WTC11 (cell line): Measurements from ENCODE around the gene NAPB. TPM values are rescaled to one million over a fixed set of nuclear protein-coding genes. Genes with fewer than 3 reads are reported as not detected.

Experiments used
- ATAC-seq: fragments of 200-7000 bp; cut with Tn5 transposase; 2 replicates; pipeline ENCODE4 v1.10.0; 2021; ENCODE audit warnings: mild to moderate bottlenecking, moderate library complexity
- CTCF ChIA-PET: fragments of 300-600 bp; sonication (Branson Sonifier 250); formaldehyde crosslinking; loops from one replicate; lab custom pipeline; 2021; ENCODE audit warnings: antibody characterized with exemption; lab: Charles Lee
- POLR2A ChIA-PET: fragments of 350-600 bp; sonication (Branson Sonifier 250); formaldehyde crosslinking; loops from one replicate; lab custom pipeline; 2021; ENCODE audit warnings: antibody characterized with exemption; lab: Charles Lee
- DNase-seq: peaks from one replicate; pipeline ENCODE4 v3.0.0; 2021; ENCODE audit warnings: low spot score
- H3K27ac Mint-ChIP-seq: 2 replicates; pipeline ENCODE4 v1.8.0; 2021; ENCODE audit warnings: mixed read lengths
- H3K27me3 Mint-ChIP-seq: 2 replicates; pipeline ENCODE4 v1.8.0; 2021; ENCODE audit warnings: low read depth, mild to moderate bottlenecking, moderate library complexity, mixed read lengths
- H3K36me3 Mint-ChIP-seq: 2 replicates; pipeline ENCODE4 v1.8.0; 2021; ENCODE audit warnings: mixed read lengths
- H3K4me1 Mint-ChIP-seq: 2 replicates; pipeline ENCODE4 v1.8.0; 2022; ENCODE audit warnings: mixed read lengths
- H3K4me3 Mint-ChIP-seq: 2 replicates; pipeline ENCODE4 v1.8.0; 2021; ENCODE audit warnings: mild to moderate bottlenecking, moderate library complexity, mixed read lengths
- H3K9me3 Mint-ChIP-seq: 2 replicates; pipeline ENCODE4 v1.8.0; 2021; ENCODE audit warnings: mixed read lengths
- ARID4B ChIP-seq: sonication (generic); formaldehyde crosslinking; IDR thresholded peaks from 2 replicates; pipeline ENCODE4 v1.8.0; 2023; ENCODE audit warnings: missing genetic modification reagents, mild to moderate bottlenecking, borderline replicate concordance
- ATF6 ChIP-seq: sonication (generic); formaldehyde crosslinking; IDR thresholded peaks from 2 replicates; pipeline ENCODE4 v1.8.1; 2023; ENCODE audit warnings: mild to moderate bottlenecking, missing genetic modification reagents
- EMX1 ChIP-seq: fragments of 250-450 bp; sonication (Bioruptor Pico); IDR thresholded peaks from 2 replicates; pipeline ENCODE4 v1.8.0; 2021; ENCODE audit warnings: mild to moderate bottlenecking
- ETV6 ChIP-seq: sonication (generic); formaldehyde crosslinking; IDR thresholded peaks from 2 replicates; pipeline ENCODE4 v1.8.1; 2022; ENCODE audit warnings: mild to moderate bottlenecking, missing genetic modification reagents
- FOXJ3 ChIP-seq: sonication (generic); formaldehyde crosslinking; IDR thresholded peaks from 2 replicates; pipeline ENCODE4 v1.9.0; 2021; ENCODE audit warnings: missing genetic modification reagents, mild to moderate bottlenecking, borderline replicate concordance
- FOXP1 ChIP-seq: sonication (generic); formaldehyde crosslinking; IDR thresholded peaks from 2 replicates; pipeline ENCODE4 v1.8.0; 2022; ENCODE audit warnings: missing genetic modification reagents, mild to moderate bottlenecking, moderate library complexity, borderline replicate concordance
- GABPB1 ChIP-seq: sonication (generic); formaldehyde crosslinking; IDR thresholded peaks from 2 replicates; pipeline ENCODE4 v1.8.1; 2023; ENCODE audit warnings: mild to moderate bottlenecking, missing genetic modification reagents
- JUN ChIP-seq: sonication (generic); formaldehyde crosslinking; IDR thresholded peaks from 2 replicates; pipeline ENCODE4 v1.8.0; 2023; ENCODE audit warnings: mild to moderate bottlenecking, missing genetic modification reagents
- MYBL2 ChIP-seq: sonication (generic); formaldehyde crosslinking; IDR thresholded peaks from 2 replicates; pipeline ENCODE4 v1.8.1; 2023; ENCODE audit warnings: mild to moderate bottlenecking, moderate library complexity, missing genetic modification reagents
- NFATC4 ChIP-seq: fragments of 250-450 bp; sonication (Bioruptor Pico); IDR thresholded peaks from 2 replicates; pipeline ENCODE4 v1.9.0; 2021; ENCODE audit warnings: mild to moderate bottlenecking
- NFE2L1 ChIP-seq: sonication (generic); formaldehyde crosslinking; IDR thresholded peaks from 2 replicates; pipeline ENCODE4 v1.8.1; 2023; ENCODE audit warnings: missing genetic modification reagents
- SOX15 ChIP-seq: fragments of 250-450 bp; sonication (Bioruptor Pico); IDR thresholded peaks from 2 replicates; pipeline ENCODE4 v1.9.0; 2021; ENCODE audit warnings: mild to moderate bottlenecking
- STAT6 ChIP-seq: sonication (generic); formaldehyde crosslinking; conservative IDR thresholded peaks from 2 replicates; pipeline ENCODE4 v1.8.1; 2023; ENCODE audit warnings: mild to moderate bottlenecking, low read depth, missing genetic modification reagents, moderate library complexity
- TCF7 ChIP-seq: sonication (generic); formaldehyde crosslinking; IDR thresholded peaks from 2 replicates; pipeline ENCODE4 v1.8.0; 2022; ENCODE audit warnings: mild to moderate bottlenecking, low read depth, missing genetic modification reagents, moderate library complexity
- ZNF263 ChIP-seq: sonication (generic); formaldehyde crosslinking; IDR thresholded peaks from 2 replicates; pipeline ENCODE4 v1.8.1; 2022; ENCODE audit warnings: low read depth, mild to moderate bottlenecking, moderate library complexity, missing genetic modification reagents
- ZNF416 ChIP-seq: fragments of 250-450 bp; sonication (Bioruptor Pico); IDR thresholded peaks from 2 replicates; pipeline ENCODE4 v1.9.0; 2021; ENCODE audit warnings: mild to moderate bottlenecking, inconsistent platforms
- ZNF512 ChIP-seq: sonication (generic); formaldehyde crosslinking; IDR thresholded peaks from 2 replicates; pipeline ENCODE4 v1.8.1; 2022; ENCODE audit warnings: missing genetic modification reagents, borderline replicate concordance
- ZNF671 ChIP-seq: fragments of 250-450 bp; sonication (Bioruptor Pico); IDR thresholded peaks from 2 replicates; pipeline ENCODE4 v1.8.0; 2021; ENCODE audit warnings: mild to moderate bottlenecking
- total RNA-seq: library from RNA; stranded (reverse); gene quantifications from 3 replicates; pipeline ENCODE4 v1.2.3, GENCODE V29; 2021
- TF ChIP-seq, protein P1 (sequence below): sonication (generic); formaldehyde crosslinking; IDR thresholded peaks from 2 replicates; pipeline ENCODE4 v1.8.0; 2023; ENCODE audit warnings: mild to moderate bottlenecking, missing genetic modification reagents
- TF ChIP-seq, protein P2 (sequence below): sonication (generic); formaldehyde crosslinking; IDR thresholded peaks from 2 replicates; pipeline ENCODE4 v1.8.1; 2023; ENCODE audit warnings: mild to moderate bottlenecking, missing genetic modification reagents, moderate library complexity
- TF ChIP-seq, protein P3 (sequence below): fragments of 250-450 bp; sonication (Bioruptor Pico); IDR thresholded peaks from 2 replicates; pipeline ENCODE4 v1.9.0; 2021; ENCODE audit warnings: moderate library complexity, mild to moderate bottlenecking, inconsistent platforms, borderline replicate concordance

NAPB gene
- total RNA-seq, 1 experiment from 2014 or later, result 12.9 TPM

GRCh38 chr20:23357767-23358562 lies 63.3 kb downstream of the NAPB start:
- ChIA-PET POLR2A (interaction anchor here (1.0 to 2.2 kb wide), 2 partner anchors 8 to 64 kb away, joined by 4 to 16 read pairs; partner anchors contain the start of gene NAPB), CTCF (interaction anchor here (1.0 to 1.8 kb wide), 8 partner anchors 8 to 506 kb away, joined by 3 to 23 read pairs (median 6); partner anchors contain the start of gene NXT1)
- Mint-ChIP-seq H3K9me3 (no peaks in the 10 kb centered on the region), H3K27ac (peak overlapping the region; percentile 97), H3K4me1 (peaks cover 27% of the 10 kb centered on the region), H3K27me3 (no peaks in the 10 kb centered on the region), H3K4me3 (peak overlapping the region; percentile 85), H3K36me3 (peaks cover 12% of the 10 kb centered on the region)
- peak; percentile 100 for DNase-seq
- ATAC-seq, result peak; percentile 87
- TF ChIP-seq FOXJ3 (no peak), ZNF512 (no peak), ARID4B (no peak), FOXP1 (CRISPR knock-in tag) (no peak; the same call in 1 of the 2 replicates), GABPB1 (CRISPR knock-in tag) (peak; percentile 68), EMX1 (CRISPR knock-in tag) (no peak), ZNF671 (CRISPR knock-in tag) (no peak), ETV6 (CRISPR knock-in tag) (no peak), SOX15 (CRISPR knock-in tag) (no peak), NFE2L1 (CRISPR knock-in tag) (no peak), MYBL2 (no peak), TCF7 (CRISPR knock-in tag) (no peak), ATF6 (CRISPR knock-in tag) (no peak), ZNF263 (CRISPR knock-in tag) (no peak), STAT6 (no peak), JUN (no peak), NFATC4 (CRISPR knock-in tag) (no peak), ZNF416 (CRISPR knock-in tag) (no peak)
- TF ChIP-seq, protein P1, sequence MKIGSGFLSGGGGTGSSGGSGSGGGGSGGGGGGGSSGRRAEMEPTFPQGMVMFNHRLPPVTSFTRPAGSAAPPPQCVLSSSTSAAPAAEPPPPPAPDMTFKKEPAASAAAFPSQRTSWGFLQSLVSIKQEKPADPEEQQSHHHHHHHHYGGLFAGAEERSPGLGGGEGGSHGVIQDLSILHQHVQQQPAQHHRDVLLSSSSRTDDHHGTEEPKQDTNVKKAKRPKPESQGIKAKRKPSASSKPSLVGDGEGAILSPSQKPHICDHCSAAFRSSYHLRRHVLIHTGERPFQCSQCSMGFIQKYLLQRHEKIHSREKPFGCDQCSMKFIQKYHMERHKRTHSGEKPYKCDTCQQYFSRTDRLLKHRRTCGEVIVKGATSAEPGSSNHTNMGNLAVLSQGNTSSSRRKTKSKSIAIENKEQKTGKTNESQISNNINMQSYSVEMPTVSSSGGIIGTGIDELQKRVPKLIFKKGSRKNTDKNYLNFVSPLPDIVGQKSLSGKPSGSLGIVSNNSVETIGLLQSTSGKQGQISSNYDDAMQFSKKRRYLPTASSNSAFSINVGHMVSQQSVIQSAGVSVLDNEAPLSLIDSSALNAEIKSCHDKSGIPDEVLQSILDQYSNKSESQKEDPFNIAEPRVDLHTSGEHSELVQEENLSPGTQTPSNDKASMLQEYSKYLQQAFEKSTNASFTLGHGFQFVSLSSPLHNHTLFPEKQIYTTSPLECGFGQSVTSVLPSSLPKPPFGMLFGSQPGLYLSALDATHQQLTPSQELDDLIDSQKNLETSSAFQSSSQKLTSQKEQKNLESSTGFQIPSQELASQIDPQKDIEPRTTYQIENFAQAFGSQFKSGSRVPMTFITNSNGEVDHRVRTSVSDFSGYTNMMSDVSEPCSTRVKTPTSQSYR (CRISPR knock-in tag), result no peak
- TF ChIP-seq, protein P2, sequence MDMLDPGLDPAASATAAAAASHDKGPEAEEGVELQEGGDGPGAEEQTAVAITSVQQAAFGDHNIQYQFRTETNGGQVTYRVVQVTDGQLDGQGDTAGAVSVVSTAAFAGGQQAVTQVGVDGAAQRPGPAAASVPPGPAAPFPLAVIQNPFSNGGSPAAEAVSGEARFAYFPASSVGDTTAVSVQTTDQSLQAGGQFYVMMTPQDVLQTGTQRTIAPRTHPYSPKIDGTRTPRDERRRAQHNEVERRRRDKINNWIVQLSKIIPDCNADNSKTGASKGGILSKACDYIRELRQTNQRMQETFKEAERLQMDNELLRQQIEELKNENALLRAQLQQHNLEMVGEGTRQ, result peak; percentile 96
- TF ChIP-seq, protein P3, sequence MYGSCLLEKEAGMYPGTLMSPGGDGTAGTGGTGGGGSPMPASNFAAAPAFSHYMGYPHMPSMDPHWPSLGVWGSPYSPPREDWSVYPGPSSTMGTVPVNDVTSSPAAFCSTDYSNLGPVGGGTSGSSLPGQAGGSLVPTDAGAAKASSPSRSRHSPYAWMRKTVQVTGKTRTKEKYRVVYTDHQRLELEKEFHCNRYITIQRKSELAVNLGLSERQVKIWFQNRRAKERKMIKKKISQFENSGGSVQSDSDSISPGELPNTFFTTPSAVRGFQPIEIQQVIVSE (CRISPR knock-in tag), result no peak
